Fibroblast of the aortic adventitia (primary cell): ENCODE measurements around the gene NELFA. TPM values are rescaled to one million over a fixed set of nuclear protein-coding genes. Genes with fewer than 3 reads are reported as not detected.

Experiments used
- DNase-seq: peaks from one replicate; pipeline ENCODE4 v3.0.0-alpha.2; 2010; ENCODE audit warnings: low read depth
- H3K4me3 ChIP-seq: 2 replicates; pipeline ENCODE4 v1.5.1; 2011; ENCODE audit warnings: low read depth, mild to moderate bottlenecking, control low read depth, low read length, moderate library complexity
- CTCF ChIP-seq: IDR thresholded peaks from 2 replicates; pipeline ENCODE4 v1.5.1; 2011; ENCODE audit warnings: mild to moderate bottlenecking, low read length, control low read depth, inconsistent platforms; ENCODE audit not compliant: insufficient read depth
- total RNA-seq: library from RNA; depleted of rRNA; stranded (reverse); fragments of >200 nt; gene quantifications from 2 replicates; pipeline ENCODE4 v1.2.3, GENCODE V29; 2012; ENCODE audit warnings: low replicate concordance

Gene NELFA
- total RNA-seq, 1 donor: 14.8 TPM

- no peak for DNase-seq
- no peak overlapping the region for H3K4me3 ChIP-seq
- no peak for TF ChIP-seq CTCF
These were observed 39.2 kb upstream of the NELFA start for GRCh38 chr4:2047781-2048581.

GRCh38 chr4:2047031-2047660, 38.4 kb upstream of the NELFA start:
- DNase-seq: no peak

GRCh38 chr4:2046031-2046961, 37.5 kb upstream of the NELFA start:
- TF ChIP-seq CTCF: no peak
- H3K4me3 ChIP-seq: no peak overlapping the region

More at GRCh38 chr4:2047031-2047660, 38.4 kb upstream of the NELFA start:
- no peak overlapping the region for H3K4me3 ChIP-seq
- no peak for TF ChIP-seq CTCF

GRCh38 chr4:2045518-2045951, 36.8 kb upstream of the NELFA start:
- no peak for DNase-seq
- TF ChIP-seq CTCF: no peak

More at GRCh38 chr4:2046031-2046961, 37.5 kb upstream of the NELFA start:
- DNase-seq: no peak

GRCh38 chr4:2044542-2045517, 36.1 kb upstream of the NELFA start:
- no peak for TF ChIP-seq CTCF
- H3K4me3 ChIP-seq: no peak overlapping the region

More at GRCh38 chr4:2045518-2045951, 36.8 kb upstream of the NELFA start:
- H3K4me3 ChIP-seq: no peak overlapping the region

More at GRCh38 chr4:2044542-2045517, 36.1 kb upstream of the NELFA start:
- no peak for DNase-seq
